Loucy (cell line): Measurements from ENCODE around the gene SLC9A9.

Source experiments
- H2AFZ ChIP-seq: fragments of 200-600 bp; sonication (generic); 2 replicates; pipeline ENCODE4 v1.6.0; 2016; ENCODE audit warnings: antibody characterized with exemption, mild to moderate bottlenecking, low read length, moderate library complexity
- H3F3A ChIP-seq: fragments of 200-600 bp; 2 replicates; pipeline ENCODE4 v1.6.0; 2016; ENCODE audit warnings: antibody characterized with exemption, low read depth, mild to moderate bottlenecking
- H3K27me3 ChIP-seq: fragments of 200-600 bp; sonication (generic); 2 replicates; pipeline ENCODE4 v1.6.1; 2014; ENCODE audit warnings: low read length, mild to moderate bottlenecking; ENCODE audit not compliant: insufficient read depth, poor library complexity, severe bottlenecking
- H3K36me3 ChIP-seq: fragments of 200-600 bp; sonication (generic); 2 replicates; pipeline ENCODE4 v1.6.1; 2016; ENCODE audit warnings: low read length; ENCODE audit not compliant: insufficient read depth
- H3K4me1 ChIP-seq: fragments of 200-600 bp; sonication (generic); 2 replicates; pipeline ENCODE4 v1.5.1; 2014; ENCODE audit warnings: low read length, mild to moderate bottlenecking; ENCODE audit not compliant: insufficient read depth, poor library complexity, severe bottlenecking
- H3K4me2 ChIP-seq: fragments of 200-600 bp; sonication (generic); 2 replicates; pipeline ENCODE4 v1.6.0; 2014; ENCODE audit warnings: antibody characterized with exemption, low read length, low read depth, mild to moderate bottlenecking; ENCODE audit not compliant: poor library complexity, severe bottlenecking
- H3K4me3 ChIP-seq: fragments of 200-600 bp; sonication (generic); 2 replicates; pipeline ENCODE4 v1.5.1; 2014; ENCODE audit warnings: low read length, mild to moderate bottlenecking, mixed read lengths; ENCODE audit not compliant: poor library complexity, severe bottlenecking
- H3K79me2 ChIP-seq: fragments of 200-600 bp; sonication (generic); 2 replicates; pipeline ENCODE4 v1.6.1; 2014; ENCODE audit warnings: low read length; ENCODE audit not compliant: insufficient read depth
- H3K9ac ChIP-seq: fragments of 200-600 bp; sonication (generic); 2 replicates; pipeline ENCODE4 v1.6.0; 2014; ENCODE audit warnings: mild to moderate bottlenecking, low read depth, low read length, moderate library complexity; ENCODE audit not compliant: poor library complexity, severe bottlenecking
- H3K9me2 ChIP-seq: fragments of 200-600 bp; sonication (generic); replicated peaks from 2 replicates; pipeline ENCODE4 v1.6.1; 2016; ENCODE audit warnings: low read depth, low read length, mixed read lengths
- H3K9me3 ChIP-seq: fragments of 200-600 bp; sonication (generic); 2 replicates; pipeline ENCODE4 v1.6.1; 2014; ENCODE audit warnings: mild to moderate bottlenecking, antibody characterized with exemption, low read length, low read depth; ENCODE audit not compliant: insufficient read depth
- H4K20me1 ChIP-seq: fragments of 200-600 bp; sonication (generic); 2 replicates; pipeline ENCODE4 v1.6.0; 2014; ENCODE audit warnings: antibody characterized with exemption, low read length, mild to moderate bottlenecking; ENCODE audit not compliant: insufficient read depth, poor library complexity, severe bottlenecking
- EZH2phosphoT487 ChIP-seq: fragments of 200-600 bp; IDR thresholded peaks from 2 replicates; pipeline ENCODE4 v1.6.1; 2018; ENCODE audit warnings: antibody characterized with exemption, mild to moderate bottlenecking, moderate library complexity, borderline replicate concordance
- TF ChIP-seq, protein P1 (sequence below): fragments of 200-600 bp; sonication (generic); conservative IDR thresholded peaks from 2 replicates; pipeline ENCODE4 v1.5.1; 2014; ENCODE audit warnings: mild to moderate bottlenecking, antibody characterized with exemption, low read length

SLC9A9 gene

DNA sequence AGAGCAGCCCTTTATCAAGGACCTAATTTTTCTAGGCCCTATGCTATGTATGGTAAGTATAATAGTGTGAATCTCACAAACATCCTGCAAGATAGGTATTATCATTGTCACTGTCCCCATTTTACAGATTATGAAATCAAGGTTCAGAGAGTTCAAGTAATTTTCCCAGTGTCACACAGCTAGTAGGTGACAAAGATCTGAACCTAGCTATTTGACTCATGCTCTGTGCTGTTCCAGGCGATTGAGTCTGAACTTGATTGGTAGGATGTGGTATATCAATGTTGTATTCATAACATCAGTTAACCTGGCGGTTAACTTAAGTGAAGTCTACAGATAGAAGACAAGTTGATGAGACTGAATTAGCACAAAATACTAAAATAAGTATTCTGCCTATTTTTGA lies 498.8 kb downstream of the SLC9A9 start:
- Histone ChIP-seq H2AFZ (no peak overlapping the region), H4K20me1 (no peaks in the 10 kb centered on the region), H3K4me2 (no peak overlapping the region), H3K36me3 (no peaks in the 10 kb centered on the region), H3K9me3 (no peaks in the 10 kb centered on the region), H3K4me1 (peaks cover 24% of the 10 kb centered on the region), H3K9me2 (no peaks in the 10 kb centered on the region), H3K9ac (no peak overlapping the region), H3K27me3 (no peaks in the 10 kb centered on the region), H3F3A (no peaks in the 10 kb centered on the region), H3K4me3 (no peak overlapping the region), H3K79me2 (no peaks in the 10 kb centered on the region)
- TF ChIP-seq, protein P1, sequence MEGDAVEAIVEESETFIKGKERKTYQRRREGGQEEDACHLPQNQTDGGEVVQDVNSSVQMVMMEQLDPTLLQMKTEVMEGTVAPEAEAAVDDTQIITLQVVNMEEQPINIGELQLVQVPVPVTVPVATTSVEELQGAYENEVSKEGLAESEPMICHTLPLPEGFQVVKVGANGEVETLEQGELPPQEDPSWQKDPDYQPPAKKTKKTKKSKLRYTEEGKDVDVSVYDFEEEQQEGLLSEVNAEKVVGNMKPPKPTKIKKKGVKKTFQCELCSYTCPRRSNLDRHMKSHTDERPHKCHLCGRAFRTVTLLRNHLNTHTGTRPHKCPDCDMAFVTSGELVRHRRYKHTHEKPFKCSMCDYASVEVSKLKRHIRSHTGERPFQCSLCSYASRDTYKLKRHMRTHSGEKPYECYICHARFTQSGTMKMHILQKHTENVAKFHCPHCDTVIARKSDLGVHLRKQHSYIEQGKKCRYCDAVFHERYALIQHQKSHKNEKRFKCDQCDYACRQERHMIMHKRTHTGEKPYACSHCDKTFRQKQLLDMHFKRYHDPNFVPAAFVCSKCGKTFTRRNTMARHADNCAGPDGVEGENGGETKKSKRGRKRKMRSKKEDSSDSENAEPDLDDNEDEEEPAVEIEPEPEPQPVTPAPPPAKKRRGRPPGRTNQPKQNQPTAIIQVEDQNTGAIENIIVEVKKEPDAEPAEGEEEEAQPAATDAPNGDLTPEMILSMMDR, result no peak
- TF ChIP-seq EZH2phosphoT487, result no peak

DNA sequence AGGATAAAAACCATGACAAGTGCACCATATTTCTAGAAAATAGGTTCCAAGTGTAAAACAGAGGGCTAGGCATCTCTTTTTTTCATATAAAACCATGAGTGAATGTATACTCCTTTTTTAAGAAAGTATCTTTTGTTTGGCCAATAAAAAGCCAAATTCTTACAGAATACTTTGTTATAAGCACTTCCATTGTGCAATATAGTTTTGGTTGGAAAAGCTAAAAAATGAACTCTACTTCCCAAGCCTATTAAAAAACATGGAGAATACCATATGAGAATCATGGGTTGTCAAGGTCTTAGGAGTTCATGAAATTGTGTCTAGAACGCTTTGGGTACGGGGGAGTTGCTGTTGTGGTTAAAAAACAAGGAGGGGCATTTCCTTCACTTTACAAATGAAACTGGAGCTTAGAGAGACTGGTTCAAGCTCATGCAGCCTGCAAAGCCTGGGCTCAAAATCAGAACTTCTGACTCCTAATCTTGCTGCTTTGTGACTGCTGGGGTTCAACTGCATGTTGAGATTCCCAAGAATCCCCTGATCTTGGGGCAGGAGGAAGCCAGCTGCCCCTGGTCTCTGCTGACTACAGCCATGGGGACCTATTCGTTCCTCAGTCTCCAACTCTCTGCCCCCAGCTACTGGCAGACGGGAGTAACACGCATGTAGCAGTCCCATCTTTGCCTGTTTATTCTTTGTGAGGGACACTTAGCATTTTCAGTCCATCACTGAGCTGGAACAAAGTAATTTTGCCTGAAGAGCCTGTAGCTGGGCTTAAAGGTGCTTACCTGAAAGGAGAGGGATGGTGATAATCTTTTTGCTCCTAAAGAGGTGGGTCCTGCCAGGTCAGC lies 499.6 kb downstream of the SLC9A9 start:
- Histone ChIP-seq H2AFZ (no peak overlapping the region; the same call in 1 of the 2 replicates), H3K9me2 (no peaks in the 10 kb centered on the region), H3K36me3 (no peaks in the 10 kb centered on the region), H3K9ac (no peak overlapping the region), H4K20me1 (no peaks in the 10 kb centered on the region), H3K4me2 (peak overlapping the region; percentile 53), H3K4me1 (peaks cover 29% of the 10 kb centered on the region), H3K27me3 (no peaks in the 10 kb centered on the region), H3K9me3 (no peaks in the 10 kb centered on the region), H3K4me3 (peak overlapping the region; percentile 28), H3K79me2 (no peaks in the 10 kb centered on the region), H3F3A (no peaks in the 10 kb centered on the region)
- TF ChIP-seq, protein P1, result peak; percentile 61
- no peak for TF ChIP-seq EZH2phosphoT487

DNA sequence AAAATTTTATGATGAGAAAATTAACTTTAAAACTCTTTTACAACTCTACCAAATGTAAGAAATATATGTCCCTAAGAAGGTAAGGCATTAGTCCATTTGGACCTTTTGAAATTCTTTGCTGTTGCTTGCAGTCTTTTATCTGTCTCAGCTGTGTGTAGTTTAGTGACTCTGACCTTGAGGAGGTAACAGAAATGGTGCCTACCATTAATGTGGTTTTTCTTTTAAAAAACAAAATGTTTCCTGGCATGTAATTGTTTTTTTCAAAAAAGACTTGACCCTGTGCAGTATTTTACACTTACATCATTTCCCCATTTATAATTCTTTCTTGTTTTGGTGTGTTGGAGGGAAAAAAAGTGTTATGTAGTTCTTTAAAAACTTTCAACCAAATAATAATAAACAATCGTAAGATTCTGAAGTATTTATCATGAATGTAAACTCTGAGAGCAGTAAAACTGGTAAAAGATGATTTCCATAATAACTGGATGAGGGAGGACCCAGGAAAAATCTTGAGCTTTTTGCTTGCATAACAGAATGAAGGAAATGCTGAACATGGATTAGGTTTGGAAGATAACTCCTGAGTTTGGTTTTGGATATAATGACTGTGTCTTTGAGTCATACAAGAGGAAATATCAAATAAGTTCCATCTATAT lies 503.6 kb downstream of the SLC9A9 start:
- Histone ChIP-seq H3K36me3 (no peaks in the 10 kb centered on the region), H3K27me3 (no peaks in the 10 kb centered on the region), H3K4me1 (peaks cover 21% of the 10 kb centered on the region), H3K9ac (no peak overlapping the region), H3K4me2 (no peak overlapping the region), H3F3A (no peaks in the 10 kb centered on the region), H3K4me3 (no peak overlapping the region), H2AFZ (no peak overlapping the region), H3K9me3 (no peaks in the 10 kb centered on the region), H4K20me1 (no peaks in the 10 kb centered on the region), H3K9me2 (no peaks in the 10 kb centered on the region), H3K79me2 (no peaks in the 10 kb centered on the region)
- TF ChIP-seq EZH2phosphoT487, result no peak
